Endothelial cell of umbilical vein (primary cell): ENCODE results near the gene FAM149B1. TPM values are rescaled to one million over a fixed set of nuclear protein-coding genes. Genes with fewer than 3 reads are reported as not detected.

Source experiments
- BruUV-seq: library from RNA; stranded (reverse); fragments of 400-500 nt; replicated peaks from 2 replicates; lab custom pipeline; 2021; lab: Mats Ljungman, UMichigan
- CTCF ChIA-PET: fragments of 300-600, 350-600 bp; sonication (Branson Sonifier 250); formaldehyde crosslinking; loops from one replicate; lab custom pipeline; 2021; ENCODE audit warnings: antibody characterized with exemption, inconsistent platforms; lab: Charles Lee
- POLR2A ChIA-PET: fragments of 300-600, 350-600 bp; sonication (Branson Sonifier 250); formaldehyde crosslinking; loops from one replicate; lab custom pipeline; 2021; ENCODE audit warnings: antibody characterized with exemption, inconsistent platforms; lab: Charles Lee
- DNase-seq: peaks from one replicate; pipeline ENCODE4 v3.0.0-alpha.2; 2011; ENCODE audit warnings: low read depth, low spot score
- FAIRE-seq: peaks from 2 replicates; lab custom pipeline; 2011; peaks lifted over from hg19 to GRCh38; lab: Jason Lieb, UNC
- H2AFZ ChIP-seq: 2 replicates; pipeline ENCODE4 v1.6.0; 2012; ENCODE audit warnings: low read depth, low read length, control low read depth, inconsistent platforms
- H3K27ac ChIP-seq: 2 replicates; pipeline ENCODE4 v1.5.1; 2011; ENCODE audit warnings: low read depth, mild to moderate bottlenecking, control low read depth, low read length, moderate library complexity; ENCODE audit not compliant: insufficient read depth
- H3K27me3 ChIP-seq, 2 experiments: 2 replicates each; pipeline versions ENCODE4 v1.6.0 to v1.6.1; 2011; ENCODE audit warnings: low read length in 2 of 2, mixed read lengths in 1 of 2; ENCODE audit not compliant: control insufficient read depth in 2 of 2, insufficient read depth in 2 of 2
- H3K36me3 ChIP-seq, 2 experiments: 2 replicates in 1 of 2; 3 replicates in 1 of 2; pipeline ENCODE4 v1.5.1; 2011; ENCODE audit warnings: low read length in 2 of 2, mild to moderate bottlenecking in 1 of 2, moderate library complexity in 1 of 2; ENCODE audit not compliant: control insufficient read depth in 2 of 2, insufficient read depth in 2 of 2; ENCODE audit errors: extremely low read depth in 1 of 2
- H3K4me1 ChIP-seq: 3 replicates; pipeline ENCODE4 v1.5.1; 2011; ENCODE audit warnings: mild to moderate bottlenecking, low read length; ENCODE audit not compliant: control insufficient read depth, insufficient read depth; ENCODE audit errors: extremely low read depth
- H3K4me2 ChIP-seq: 2 replicates; pipeline ENCODE4 v1.6.1; 2011; ENCODE audit warnings: low read length, control low read depth, mixed read lengths; ENCODE audit not compliant: insufficient read depth
- H3K4me3 ChIP-seq, 3 experiments: fragments of 200-600 bp in 1 of 3; sonication (generic), shearing (Covaris generic) in 1 of 3; replicated peaks in 1 of 3; 2 replicates each; pipeline ENCODE4 v1.5.1; 2011 to 2016; ENCODE audit warnings: control low read depth in 3 of 3, low read length in 3 of 3, mild to moderate bottlenecking in 2 of 3, inconsistent platforms in 1 of 3, low read depth in 1 of 3, moderate library complexity in 1 of 3; ENCODE audit not compliant: insufficient read depth in 1 of 3
- H3K79me2 ChIP-seq: 2 replicates; pipeline ENCODE4 v1.6.0; 2012; ENCODE audit warnings: low read length, inconsistent platforms; ENCODE audit not compliant: control insufficient read depth, insufficient read depth
- H3K9ac ChIP-seq: replicated peaks from 2 replicates; pipeline ENCODE3; 2011; ENCODE audit warnings: low read length, control low read depth; ENCODE audit not compliant: insufficient read depth; ENCODE audit errors: extremely low read depth
- H3K9me1 ChIP-seq: replicated peaks from 3 replicates; pipeline ENCODE4 v1.6.0; 2011; ENCODE audit warnings: mild to moderate bottlenecking, low read length; ENCODE audit not compliant: control insufficient read depth, insufficient read depth; ENCODE audit errors: extremely low read depth
- H3K9me3 ChIP-seq: replicated peaks from 2 replicates; pipeline ENCODE4 v1.5.1; 2012; ENCODE audit warnings: low read length, inconsistent platforms; ENCODE audit not compliant: control insufficient read depth, insufficient read depth
- H4K20me1 ChIP-seq: replicated peaks from 2 replicates; pipeline ENCODE3; 2011; ENCODE audit warnings: mild to moderate bottlenecking, low read length; ENCODE audit not compliant: control insufficient read depth, insufficient read depth; ENCODE audit errors: extremely low read depth
- CTCF ChIP-seq, 2 donors: IDR thresholded peaks; 1 replicate in 1 of 2; 2 replicates in 1 of 2; pipeline ENCODE4 v1.5.1; 2011; ENCODE audit warnings: low read length in 2 of 2, mild to moderate bottlenecking in 2 of 2, moderate library complexity in 2 of 2, control low read depth in 1 of 2, inconsistent platforms in 1 of 2, low read depth in 1 of 2; ENCODE audit not compliant: insufficient read depth in 1 of 2; ENCODE audit errors: extremely low read depth in 1 of 2
- EZH2 ChIP-seq: IDR thresholded peaks from 2 replicates; pipeline ENCODE4 v1.6.1; 2012; ENCODE audit warnings: borderline replicate concordance, low read depth, mild to moderate bottlenecking, moderate library complexity, low read length, inconsistent platforms; ENCODE audit not compliant: severe bottlenecking
- FOS ChIP-seq: IDR thresholded peaks from 2 replicates; pipeline ENCODE4 v1.6.1; 2011; ENCODE audit warnings: mild to moderate bottlenecking, low read length, moderate library complexity, borderline replicate concordance; ENCODE audit not compliant: insufficient read depth
- GATA2 ChIP-seq: IDR thresholded peaks from 2 replicates; pipeline ENCODE4 v1.7.0; 2011; ENCODE audit warnings: low read depth, mild to moderate bottlenecking, moderate library complexity, mixed read lengths, low read length; ENCODE audit not compliant: insufficient read length, insufficient read depth
- JUN ChIP-seq: IDR thresholded peaks from 2 replicates; pipeline ENCODE4 v1.6.1; 2011; ENCODE audit warnings: borderline replicate concordance, low read depth; ENCODE audit not compliant: insufficient read length, insufficient read depth
- MAX ChIP-seq: IDR thresholded peaks from 2 replicates; pipeline ENCODE4 v1.6.1; 2011; ENCODE audit not compliant: insufficient read depth, insufficient read length
- MYC ChIP-seq: IDR thresholded peaks from one replicate; pipeline ENCODE4 v1.6.1; 2011; ENCODE audit warnings: mild to moderate bottlenecking, low read depth, low read length
- POLR2A ChIP-seq: IDR thresholded peaks from 2 replicates; pipeline ENCODE4 v1.6.1; 2012; ENCODE audit warnings: low read depth, mild to moderate bottlenecking, control low read depth, low read length
- POLR2AphosphoS5 ChIP-seq: IDR thresholded peaks from 2 replicates; pipeline ENCODE4 v1.6.1; 2012; ENCODE audit warnings: low read depth, mild to moderate bottlenecking, control low read depth, low read length, moderate library complexity; ENCODE audit not compliant: insufficient read depth
- dilution Hi-C: fragments of 300-500 bp; cut with MboI; formaldehyde crosslinking; loops from one replicate; pipeline ENCODE4 v1.15.0; 2019; ENCODE audit warnings: low sequenced_read_pairs; ENCODE audit not compliant: extremely low pct_ligation_motif_present
- intact Hi-C: fragments of 100-400 bp; cut with micrococcal nuclease; formaldehyde crosslinking; loops from one replicate; pipeline ENCODE4 v1.10.0; 2022
- polyA plus RNA-seq, 4 experiments: library from polyadenylated mRNA; depleted of rRNA in 3 of 4; stranded (reverse) in 3 of 4; unstranded in 1 of 4; fragments of >200 nt; gene quantifications; 2 replicates each; pipeline versions ENCODE4 v1.2.1 to v1.2.3, GENCODE V29; 2011 to 2012; ENCODE audit warnings: missing spikeins in 1 of 4
- total RNA-seq: library from RNA; stranded (reverse); gene quantifications from 2 replicates; pipeline ENCODE4 v1.2.3, GENCODE V29; 2021

Gene FAM149B1
- total and polyA plus RNA-seq, 2 donors (not counting 3 experiments of a cell fraction or from before 2014, with no cell fraction given) = 19.5 to 26.7 TPM

- no peak for FAIRE-seq
- Histone ChIP-seq H3K27me3 (peaks cover 0 to 5% of the 10 kb centered on the region in 2 experiments), H3K36me3 (no peaks in the 10 kb centered on the region), H3K9me3 (no peaks in the 10 kb centered on the region), H3K27ac (no peak overlapping the region), H3K4me2 (no peak overlapping the region), H4K20me1 (no peaks in the 10 kb centered on the region), H3K9me1 (no peaks in the 10 kb centered on the region), H2AFZ (no peak overlapping the region), H3K4me1 (no peaks in the 10 kb centered on the region), H3K79me2 (no peaks in the 10 kb centered on the region), H3K9ac (no peak overlapping the region), H3K4me3 (no peak overlapping the region)
- intact Hi-C loops (no loop called here), dilution Hi-C loops (no loop called here)
- ChIA-PET POLR2A (no interaction called here), CTCF (no interaction called here)
- no peak for DNase-seq
- no TSS peak for BruUV-seq
- no peak for TF ChIP-seq POLR2AphosphoS5
- no peak for TF ChIP-seq POLR2A
- TF ChIP-seq EZH2 = no peak
- no peak for TF ChIP-seq CTCF (IDR thresholded peaks at IDR 0.05; ENCODE audit: extremely low read depth in 1 of 2, insufficient read depth in 1 of 2, low read depth in 1 of 2, low read length in 2 of 2)
- TF ChIP-seq MAX = no peak
- no peak for TF ChIP-seq MYC
- TF ChIP-seq FOS = no peak
- TF ChIP-seq JUN = no peak
- no peak for TF ChIP-seq GATA2
Observed at GRCh38 chr10:73289958-73290357, 122.0 kb downstream of the FAM149B1 start.
